Activated CD8-positive, alpha-beta T cell treated with anti-CD3 and anti-CD28 coated beads for 36 hours (primary cell): ENCODE results near the gene EXT2. TPM values are rescaled to one million over a fixed set of nuclear protein-coding genes. Genes with fewer than 3 reads are reported as not detected.

ENCODE experiments used
- ATAC-seq: fragments of 200-7000 bp; cut with Tn5 transposase; one replicate; pipeline ENCODE4 v1.10.0; 2021; ENCODE audit warnings: mild to moderate bottlenecking, moderate library complexity
- CTCF ChIA-PET: fragments of 350-600 bp; sonication (Branson Sonifier 250); formaldehyde crosslinking; loops from one replicate; lab custom pipeline; 2021; ENCODE audit warnings: antibody characterized with exemption; lab: Charles Lee
- POLR2A ChIA-PET: fragments of 350-600 bp; sonication (Branson Sonifier 250); formaldehyde crosslinking; loops from one replicate; lab custom pipeline; 2021; ENCODE audit warnings: antibody characterized with exemption; lab: Charles Lee
- DNase-seq: peaks from one replicate; pipeline ENCODE4 v3.0.0-alpha.2; 2020
- H3K27ac Mint-ChIP-seq: one replicate; pipeline ENCODE4 v1.8.0; 2021; ENCODE audit warnings: mild to moderate bottlenecking, mixed read lengths
- H3K27me3 Mint-ChIP-seq: one replicate; pipeline ENCODE4 v1.8.0; 2021; ENCODE audit warnings: mixed read lengths
- H3K36me3 Mint-ChIP-seq: one replicate; pipeline ENCODE4 v1.8.0; 2021; ENCODE audit warnings: low read depth, mixed read lengths
- H3K4me1 Mint-ChIP-seq: one replicate; pipeline ENCODE4 v1.8.0; 2021; ENCODE audit warnings: low read depth, mixed read lengths
- H3K4me3 Mint-ChIP-seq: one replicate; pipeline ENCODE4 v1.8.0; 2021; ENCODE audit warnings: mild to moderate bottlenecking, moderate library complexity, mixed read lengths
- H3K9me3 Mint-ChIP-seq: one replicate; pipeline ENCODE4 v1.8.0; 2021; ENCODE audit warnings: mixed read lengths
- intact Hi-C: fragments of 100-400 bp; cut with micrococcal nuclease; formaldehyde crosslinking; loops from one replicate; pipeline ENCODE4 v1.10.0; 2022
- total RNA-seq, 2 experiments: library from RNA; stranded (reverse); gene quantifications; one replicate each; pipeline ENCODE4 v1.2.3, GENCODE V29; 2021
- TF ChIP-seq, protein P1 (sequence below): fragments of 200-600 bp; IDR thresholded peaks from one replicate; pipeline ENCODE4 v1.8.0; 2022; ENCODE audit warnings: antibody characterized with exemption, mild to moderate bottlenecking

Gene EXT2
- total RNA-seq, 2 experiments from 2014 or later = 20.0 to 20.2 TPM

DNA sequence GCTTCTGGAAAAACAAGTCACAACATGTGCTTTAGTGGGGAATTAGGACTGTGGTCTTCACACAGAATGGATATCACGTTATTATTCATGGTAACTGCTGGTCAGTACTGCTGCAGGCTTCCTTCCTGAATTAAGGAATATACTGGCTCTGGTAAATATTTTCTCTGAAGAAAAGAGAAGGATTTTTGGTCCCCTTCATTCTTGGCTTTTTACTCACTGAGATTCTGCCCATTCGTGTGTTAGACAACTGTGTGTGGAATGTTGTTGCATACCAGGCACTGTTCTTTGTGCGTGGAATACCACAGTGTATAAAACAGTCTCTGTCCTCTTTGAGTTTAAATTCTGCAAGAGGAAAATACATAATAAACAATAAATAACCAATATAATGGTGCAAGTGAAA, 134.1 kb downstream of the EXT2 start:
- Mint-ChIP-seq H3K9me3 (no peaks in the 10 kb centered on the region), H3K4me3 (no peak overlapping the region), H3K4me1 (peaks cover 11% of the 10 kb centered on the region), H3K36me3 (no peaks in the 10 kb centered on the region), H3K27me3 (no peaks in the 10 kb centered on the region), H3K27ac (no peak overlapping the region)
- CTCF ChIA-PET = no interaction called here
- intact Hi-C loops = no loop called here
- TF ChIP-seq, protein P1, sequence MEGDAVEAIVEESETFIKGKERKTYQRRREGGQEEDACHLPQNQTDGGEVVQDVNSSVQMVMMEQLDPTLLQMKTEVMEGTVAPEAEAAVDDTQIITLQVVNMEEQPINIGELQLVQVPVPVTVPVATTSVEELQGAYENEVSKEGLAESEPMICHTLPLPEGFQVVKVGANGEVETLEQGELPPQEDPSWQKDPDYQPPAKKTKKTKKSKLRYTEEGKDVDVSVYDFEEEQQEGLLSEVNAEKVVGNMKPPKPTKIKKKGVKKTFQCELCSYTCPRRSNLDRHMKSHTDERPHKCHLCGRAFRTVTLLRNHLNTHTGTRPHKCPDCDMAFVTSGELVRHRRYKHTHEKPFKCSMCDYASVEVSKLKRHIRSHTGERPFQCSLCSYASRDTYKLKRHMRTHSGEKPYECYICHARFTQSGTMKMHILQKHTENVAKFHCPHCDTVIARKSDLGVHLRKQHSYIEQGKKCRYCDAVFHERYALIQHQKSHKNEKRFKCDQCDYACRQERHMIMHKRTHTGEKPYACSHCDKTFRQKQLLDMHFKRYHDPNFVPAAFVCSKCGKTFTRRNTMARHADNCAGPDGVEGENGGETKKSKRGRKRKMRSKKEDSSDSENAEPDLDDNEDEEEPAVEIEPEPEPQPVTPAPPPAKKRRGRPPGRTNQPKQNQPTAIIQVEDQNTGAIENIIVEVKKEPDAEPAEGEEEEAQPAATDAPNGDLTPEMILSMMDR = no peak
- ATAC-seq (no peak), DNase-seq (no peak)
- POLR2A ChIA-PET = no interaction called here

DNA sequence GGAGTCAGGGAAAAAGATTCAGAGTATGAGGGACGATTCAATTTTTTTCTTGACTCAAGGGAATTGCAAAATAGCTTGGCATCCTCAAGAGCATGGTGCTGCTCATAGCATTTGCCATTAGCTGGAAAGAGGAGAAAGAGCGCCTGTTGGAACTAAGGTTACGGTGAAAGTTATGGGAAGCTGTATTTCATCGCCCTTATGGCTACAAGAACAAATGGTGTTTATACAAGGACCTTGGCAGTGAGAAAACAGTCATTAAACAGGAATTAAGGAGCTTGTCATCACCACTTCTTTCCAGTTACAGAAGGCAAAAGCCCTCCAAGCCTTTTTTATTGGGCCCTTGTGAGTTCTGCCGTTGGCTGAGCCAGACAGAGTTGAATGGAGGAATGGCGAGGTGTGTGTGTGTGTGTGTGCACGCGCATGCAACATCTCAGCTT, 140.3 kb downstream of the EXT2 start:
- ATAC-seq (no peak), DNase-seq (no peak)
- H3K9me3 Mint-ChIP-seq = no peaks in the 10 kb centered on the region
- H3K36me3 Mint-ChIP-seq = peaks cover 17% of the 10 kb centered on the region
- H3K27ac Mint-ChIP-seq = no peak overlapping the region
- POLR2A ChIA-PET = no interaction called here
- H3K27me3 Mint-ChIP-seq = no peaks in the 10 kb centered on the region
- H3K4me1 Mint-ChIP-seq = no peaks in the 10 kb centered on the region
- H3K4me3 Mint-ChIP-seq = no peak overlapping the region
- TF ChIP-seq, protein P1 = no peak
- intact Hi-C loops = no loop called here
- CTCF ChIA-PET = no interaction called here

GRCh38 chr11:44236296-44236695, 140.8 kb downstream of the EXT2 start:
- Mint-ChIP-seq H3K36me3 (peaks cover 17% of the 10 kb centered on the region), H3K4me1 (no peaks in the 10 kb centered on the region), H3K4me3 (no peak overlapping the region), H3K9me3 (no peaks in the 10 kb centered on the region), H3K27me3 (no peaks in the 10 kb centered on the region), H3K27ac (no peak overlapping the region)
- ChIA-PET POLR2A (no interaction called here), CTCF (no interaction called here)
- ATAC-seq (no peak), DNase-seq (no peak)
- intact Hi-C loops = no loop called here
- TF ChIP-seq, protein P1 = no peak

DNA sequence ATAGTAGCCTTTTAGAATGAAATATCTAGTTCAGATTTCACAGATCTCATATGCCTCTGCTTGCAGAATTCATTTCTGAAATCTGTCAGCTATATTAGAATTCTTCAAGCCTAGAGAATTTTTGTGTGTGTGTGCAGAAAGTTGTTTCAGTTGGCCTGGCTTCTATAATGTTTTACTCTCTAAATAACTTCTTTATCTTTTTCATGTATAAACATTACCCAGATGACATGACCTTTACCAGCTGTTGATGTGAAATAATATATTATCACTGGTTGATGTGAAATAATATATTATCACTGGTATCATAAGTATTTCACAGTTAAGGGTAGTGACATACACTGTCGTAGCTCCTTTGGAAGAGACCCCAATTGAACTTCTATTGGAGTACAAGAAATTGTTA, 141.7 kb downstream of the EXT2 start:
- H3K27me3 Mint-ChIP-seq = no peaks in the 10 kb centered on the region
- H3K36me3 Mint-ChIP-seq = peaks cover 17% of the 10 kb centered on the region
- TF ChIP-seq, protein P1 = no peak
- H3K4me1 Mint-ChIP-seq = no peaks in the 10 kb centered on the region
- intact Hi-C loops = no loop called here
- DNase-seq = no peak
- H3K4me3 Mint-ChIP-seq = no peak overlapping the region
- H3K9me3 Mint-ChIP-seq = no peaks in the 10 kb centered on the region
- ChIA-PET POLR2A (no interaction called here), CTCF (no interaction called here)
- no peak for ATAC-seq
- H3K27ac Mint-ChIP-seq = no peak overlapping the region

- Mint-ChIP-seq H3K36me3 (peaks cover 22% of the 10 kb centered on the region), H3K4me3 (no peak overlapping the region), H3K4me1 (no peaks in the 10 kb centered on the region), H3K27ac (no peak overlapping the region), H3K9me3 (no peaks in the 10 kb centered on the region), H3K27me3 (no peaks in the 10 kb centered on the region)
- ChIA-PET POLR2A (no interaction called here), CTCF (no interaction called here)
- no peak for DNase-seq
- intact Hi-C loops = no loop called here
- TF ChIP-seq, protein P1 = no peak
- no peak for ATAC-seq
These were observed 146.4 kb downstream of the EXT2 start for GRCh38 chr11:44241851-44242250.
